ENCODE results near the gene GSTM1.
"Not testable (repeated sequence)": the region's sequence is repeated elsewhere in the genome, so short reads cannot be mapped to it uniquely, and the experiment has no call there.

- TF ChIP-seq CTCF (IDR thresholded peaks at IDR 0.05; ENCODE audit: insufficient read depth, low read depth, low read length); EZH2 (IDR thresholded peaks at IDR 0.05; ENCODE audit: insufficient read depth, low read length): not testable (repeated sequence)
Measured at GRCh38 chr1:109673861-109674260, 13.8 kb upstream of the GSTM1 start.

Measured in astrocyte (in vitro differentiated cells and primary cell).